ENCODE data around the gene NTN3. TPM values are rescaled to one million over a fixed set of nuclear protein-coding genes. Genes with fewer than 3 reads are reported as not detected.

Gene NTN3
- total RNA-seq, 1 experiment from 2014 or later, result 0.87 TPM

GRCh38 chr16:2473446-2473926, 2.4 kb downstream of the NTN3 start:
- Histone ChIP-seq H3K4me3 (peak overlapping the region; percentile 98; the same call in 1 of the 2 replicates), H3F3A (ENCODE audit: insufficient read depth, low read depth) (peaks cover 30% of the 10 kb centered on the region; the same call in 1 of the 2 replicates), H3K4me1 (replicated peaks; ENCODE audit: insufficient read depth) (peaks cover 21% of the 10 kb centered on the region; the same call in 1 of the 2 replicates), H2AFZ (no peak overlapping the region), H3K9me3 (ENCODE audit: insufficient read depth, low read depth) (no peaks in the 10 kb centered on the region), H3K27me3 (ENCODE audit: insufficient read depth, low read depth) (no peaks in the 10 kb centered on the region), H4K20me1 (ENCODE audit: insufficient read depth) (peaks cover 16% of the 10 kb centered on the region), H3K79me2 (ENCODE audit: low read depth) (peaks cover 13% of the 10 kb centered on the region), H3K4me2 (peak overlapping the region; percentile 97), H3K36me3 (ENCODE audit: low read depth) (no peaks in the 10 kb centered on the region), H3K9me2 (ENCODE audit: insufficient read depth) (no peaks in the 10 kb centered on the region), H3K27ac (no peak overlapping the region)
- peak; percentile 43 to 48 for DNase-seq
- CTCF ChIA-PET, result no interaction called here
- intact Hi-C loops (cut with micrococcal nuclease; ENCODE audit: unreplicated experiment), result no loop called here
- TF ChIP-seq CTCF (conservative IDR thresholded peaks at IDR 0.05) (no peak), EZH2 (IDR thresholded peaks at IDR 0.05; ENCODE audit: low read depth) (no peak)
- POLR2A ChIA-PET (ENCODE audit: unreplicated experiment), result interaction anchor here (0.6 kb wide), 1 partner anchor 59 kb away, joined by 18 read pairs; no protein-coding TSS in a partner anchor
- BruUV-seq (replicated peaks), result no TSS peak

- Histone ChIP-seq H4K20me1 (ENCODE audit: insufficient read depth) (peaks cover 16% of the 10 kb centered on the region), H3K79me2 (ENCODE audit: low read depth) (peaks cover 13% of the 10 kb centered on the region), H3K27ac (peak overlapping the region; percentile 34; the same call in 1 of the 2 replicates), H3K4me1 (replicated peaks; ENCODE audit: insufficient read depth) (peaks cover 14% of the 10 kb centered on the region; the same call in 1 of the 2 replicates), H3K4me3 (peak overlapping the region; percentile 98), H3K4me2 (peak overlapping the region; percentile 97), H3K9me3 (ENCODE audit: insufficient read depth, low read depth) (no peaks in the 10 kb centered on the region), H2AFZ (peak overlapping the region; percentile 97), H3K36me3 (ENCODE audit: low read depth) (no peaks in the 10 kb centered on the region), H3K27me3 (ENCODE audit: insufficient read depth, low read depth) (no peaks in the 10 kb centered on the region), H3K9me2 (ENCODE audit: insufficient read depth) (no peaks in the 10 kb centered on the region), H3F3A (ENCODE audit: insufficient read depth, low read depth) (peaks cover 28% of the 10 kb centered on the region; the same call in 1 of the 2 replicates)
- intact Hi-C loops (cut with micrococcal nuclease; ENCODE audit: unreplicated experiment), result no loop called here
- ChIA-PET CTCF (interaction anchor here (0.6 kb wide), 1 partner anchor 15 kb away, joined by 4 read pairs; no protein-coding TSS in a partner anchor), POLR2A (ENCODE audit: unreplicated experiment) (interaction anchor here (0.9 kb wide), 1 partner anchor 259 kb away, joined by 3 read pairs; the partner anchor contains the start of gene PGP)
- peak in 1 of 2 experiments; percentile 50 for DNase-seq
- TF ChIP-seq EZH2 (IDR thresholded peaks at IDR 0.05; ENCODE audit: low read depth) (no peak), CTCF (conservative IDR thresholded peaks at IDR 0.05) (no peak; the same call in 1 of the 2 replicates)
- no TSS peak for BruUV-seq (replicated peaks)
Measured at GRCh38 chr16:2473999-2474876, 3.1 kb downstream of the NTN3 start.

- intact Hi-C loops (cut with micrococcal nuclease; ENCODE audit: unreplicated experiment), result no loop called here
- H3K27ac ChIP-seq, result peak within 1 kb of the TSS; percentile 34; the same call in 1 of the 2 replicates
Measured at GRCh38 chr16:2474877-2475412, 3.8 kb downstream of the NTN3 start, which contains the start of gene TBC1D24. Gene TBC1D24, plus strand, starts transcription at chr16:2475127. Its CDS starts 21,022 bp downstream, at chr16:2496149.

More at GRCh38 chr16:2474877-2475412, 3.8 kb downstream of the NTN3 start, which contains the start of gene TBC1D24:
- no TSS peak for BruUV-seq (replicated peaks)
- TF ChIP-seq CTCF (conservative IDR thresholded peaks at IDR 0.05), result no peak
- no peak for TF ChIP-seq EZH2 (IDR thresholded peaks at IDR 0.05; ENCODE audit: low read depth)
- CTCF ChIA-PET, result interaction anchor here (0.6 kb wide), 1 partner anchor 16 kb away, joined by 4 read pairs; no protein-coding TSS in a partner anchor
- peak; percentile 46 to 93 for DNase-seq
- Histone ChIP-seq H3K27me3 (ENCODE audit: insufficient read depth, low read depth) (no peaks in the 10 kb centered on the region), H4K20me1 (ENCODE audit: insufficient read depth) (peaks cover 14% of the 10 kb centered on the region), H3K9me2 (ENCODE audit: insufficient read depth) (no peaks in the 10 kb centered on the region), H3K36me3 (ENCODE audit: low read depth) (no peaks in the 10 kb centered on the region), H3K9me3 (ENCODE audit: insufficient read depth, low read depth) (no peaks in the 10 kb centered on the region), H3F3A (ENCODE audit: insufficient read depth, low read depth) (peaks cover 23% of the 10 kb centered on the region; the same call in 1 of the 2 replicates), H3K4me3 (peak within 1 kb of the TSS; percentile 98), H2AFZ (peak within 1 kb of the TSS; percentile 97), H3K4me1 (replicated peaks; ENCODE audit: insufficient read depth) (peaks cover 13% of the 10 kb centered on the region; the same call in 1 of the 2 replicates), H3K4me2 (peak within 1 kb of the TSS; percentile 97), H3K79me2 (ENCODE audit: low read depth) (peaks cover 13% of the 10 kb centered on the region)
- POLR2A ChIA-PET (ENCODE audit: unreplicated experiment), result interaction anchor here (0.9 kb wide), 1 partner anchor 260 kb away, joined by 3 read pairs; the partner anchor contains the start of gene PGP
